Uterus (tissue), 2 donors: ENCODE data around the gene FAHD2B.
"Not testable (repeated sequence)": the region's sequence is repeated elsewhere in the genome, so short reads cannot be mapped to it uniquely, and the experiment has no call there.

ENCODE experiments used
- POLR2A ChIP-seq, 2 donors: fragments of 450-650 bp; IDR thresholded peaks; one replicate each; pipeline ENCODE4 v1.6.1; 2016; ENCODE audit warnings: antibody characterized with exemption in 2 of 2, mild to moderate bottlenecking in 1 of 2, moderate library complexity in 1 of 2
- TF ChIP-seq, protein P1 (sequence below), 4 experiments: fragments of 200-600 bp in 2 of 4; fragments of 450-650 bp in 2 of 4; sonication (generic) in 2 of 4; IDR thresholded peaks; one replicate each; pipeline ENCODE4 v1.5.1; 2016 to 2019; ENCODE audit warnings: antibody characterized with exemption in 4 of 4, mild to moderate bottlenecking in 2 of 4, moderate library complexity in 1 of 4

DNA sequence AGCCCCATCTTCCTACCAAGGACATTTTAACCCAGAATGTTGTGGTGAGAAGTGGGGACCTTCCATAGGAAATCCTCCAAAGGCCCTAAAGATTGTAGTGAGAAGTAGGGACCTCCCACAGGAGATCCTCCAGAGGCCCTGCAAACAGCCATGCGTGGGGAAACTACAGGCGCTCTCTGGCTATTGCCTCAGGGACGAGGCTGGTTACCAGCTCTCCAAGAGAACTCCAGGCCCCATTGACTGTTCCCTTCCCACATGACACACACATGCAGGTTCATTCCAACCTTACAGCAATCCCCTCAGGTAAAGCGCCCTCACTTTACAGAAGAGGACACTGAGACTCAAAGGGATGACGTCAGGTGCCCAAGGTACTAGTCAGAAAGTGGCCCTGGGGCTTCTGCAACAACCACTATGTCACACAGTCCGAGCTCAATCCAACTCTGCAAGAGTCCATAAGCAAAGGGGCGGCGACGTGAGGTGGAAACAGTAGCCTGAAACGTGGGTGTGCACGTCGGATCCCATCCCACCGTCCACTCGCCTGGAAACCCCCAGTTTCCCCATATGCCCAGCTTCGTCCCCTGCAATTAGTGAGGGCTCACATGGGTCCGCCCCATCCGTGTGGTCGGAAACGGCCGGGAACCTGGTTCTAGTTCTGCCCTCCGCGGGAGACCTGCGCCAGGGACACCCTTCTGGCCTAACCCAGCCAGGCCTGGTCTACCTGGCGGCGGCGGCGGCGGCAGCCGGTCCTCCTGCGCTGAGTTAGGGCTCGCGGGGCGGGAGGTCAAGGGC lies 505 bp downstream of the FAHD2B start:
- not testable (repeated sequence) for TF ChIP-seq POLR2A (IDR thresholded peaks at IDR 0.05)
- TF ChIP-seq, protein P1, sequence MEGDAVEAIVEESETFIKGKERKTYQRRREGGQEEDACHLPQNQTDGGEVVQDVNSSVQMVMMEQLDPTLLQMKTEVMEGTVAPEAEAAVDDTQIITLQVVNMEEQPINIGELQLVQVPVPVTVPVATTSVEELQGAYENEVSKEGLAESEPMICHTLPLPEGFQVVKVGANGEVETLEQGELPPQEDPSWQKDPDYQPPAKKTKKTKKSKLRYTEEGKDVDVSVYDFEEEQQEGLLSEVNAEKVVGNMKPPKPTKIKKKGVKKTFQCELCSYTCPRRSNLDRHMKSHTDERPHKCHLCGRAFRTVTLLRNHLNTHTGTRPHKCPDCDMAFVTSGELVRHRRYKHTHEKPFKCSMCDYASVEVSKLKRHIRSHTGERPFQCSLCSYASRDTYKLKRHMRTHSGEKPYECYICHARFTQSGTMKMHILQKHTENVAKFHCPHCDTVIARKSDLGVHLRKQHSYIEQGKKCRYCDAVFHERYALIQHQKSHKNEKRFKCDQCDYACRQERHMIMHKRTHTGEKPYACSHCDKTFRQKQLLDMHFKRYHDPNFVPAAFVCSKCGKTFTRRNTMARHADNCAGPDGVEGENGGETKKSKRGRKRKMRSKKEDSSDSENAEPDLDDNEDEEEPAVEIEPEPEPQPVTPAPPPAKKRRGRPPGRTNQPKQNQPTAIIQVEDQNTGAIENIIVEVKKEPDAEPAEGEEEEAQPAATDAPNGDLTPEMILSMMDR (IDR thresholded peaks at IDR 0.05), result not testable (repeated sequence)
